Measurements from ENCODE around the gene MAS1.

The MAS1 gene

DNA sequence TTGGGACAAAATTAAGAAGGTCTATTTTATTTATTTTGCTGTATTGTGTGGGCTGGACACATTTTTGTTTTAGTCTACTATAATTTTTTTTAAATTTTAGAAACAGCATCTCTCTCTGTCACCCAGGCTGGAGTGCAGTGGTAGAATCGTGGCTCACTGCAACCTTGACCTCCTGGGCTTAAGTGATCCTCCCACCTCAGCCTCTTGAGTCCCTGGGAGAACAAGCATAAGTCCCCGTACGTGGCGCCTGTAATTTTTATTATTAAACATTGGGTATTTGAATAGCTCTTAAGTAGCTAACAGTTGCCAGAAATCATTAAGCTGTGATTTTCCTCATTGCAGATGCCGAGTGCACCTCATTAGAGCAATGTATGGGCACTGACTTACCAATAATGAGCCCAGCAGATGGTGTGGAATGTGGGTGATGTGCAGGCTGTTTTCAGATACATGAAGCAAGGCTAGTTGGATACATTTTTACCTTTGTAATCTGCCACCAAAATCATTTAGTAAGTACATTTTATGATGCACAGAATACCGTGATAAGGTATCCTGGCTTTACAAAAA, 10.3 kb upstream of the MAS1 start:
- no peak for DNase-seq

DNA sequence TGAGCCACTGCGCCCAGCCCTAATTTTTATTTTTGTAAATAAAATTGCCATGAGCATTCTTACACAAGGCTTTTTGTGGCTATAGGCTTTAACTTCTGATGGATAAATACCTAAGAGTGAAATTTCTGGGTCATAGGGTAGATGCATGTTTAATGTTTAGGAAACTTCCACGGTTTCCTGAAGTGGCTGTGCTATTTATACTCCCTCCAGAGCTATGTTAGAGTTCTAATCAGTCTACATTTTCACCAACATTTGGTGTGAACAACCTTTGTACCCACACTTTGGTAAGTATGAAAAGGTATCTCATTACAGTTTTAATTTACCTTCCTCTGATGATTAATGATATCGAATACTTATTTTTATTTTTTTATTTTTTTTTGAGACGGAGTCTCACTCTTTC, 6.1 kb upstream of the MAS1 start:
- DNase-seq: no peak

DNA sequence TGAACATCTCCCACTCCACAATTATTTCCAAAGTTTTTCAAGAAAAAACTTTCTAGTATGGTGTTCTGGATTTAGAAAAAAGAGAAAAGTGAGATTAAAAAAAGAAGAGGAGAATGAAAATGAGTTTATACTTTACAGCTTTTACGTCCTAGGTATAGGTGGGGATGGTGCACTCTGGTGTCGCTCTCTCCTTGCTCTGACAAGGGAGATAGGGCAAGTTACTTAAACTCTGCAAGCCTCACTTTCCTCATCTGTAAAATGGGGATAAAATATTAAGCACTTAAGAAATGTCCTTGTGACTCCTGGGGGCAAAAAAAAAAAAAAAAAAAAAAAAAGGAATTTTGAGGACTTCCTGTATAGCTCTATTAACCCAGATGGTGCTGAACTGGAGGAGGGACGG, 4.5 kb upstream of the MAS1 start:
- DNase-seq: no peak

DNA sequence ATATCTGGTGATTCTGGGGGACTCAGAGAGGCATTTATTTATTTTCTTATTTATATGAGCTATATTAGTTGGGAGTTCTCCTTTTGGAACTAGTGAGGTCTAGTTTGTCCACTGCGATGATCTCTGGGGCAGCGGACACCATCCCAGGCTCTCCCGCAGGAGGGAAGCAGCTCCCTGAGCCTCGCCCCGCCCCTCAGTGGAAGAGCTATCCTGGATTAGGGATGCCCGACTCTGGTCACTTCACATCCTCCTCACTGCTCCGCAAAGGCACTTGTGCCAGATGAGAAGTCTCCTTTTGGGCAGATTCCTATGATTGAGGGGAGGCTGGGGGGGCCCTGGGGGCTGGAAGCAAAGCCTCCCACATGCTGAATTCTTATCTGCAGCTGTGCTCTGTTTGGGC, 3.6 kb upstream of the MAS1 start:
- DNase-seq: no peak

DNA sequence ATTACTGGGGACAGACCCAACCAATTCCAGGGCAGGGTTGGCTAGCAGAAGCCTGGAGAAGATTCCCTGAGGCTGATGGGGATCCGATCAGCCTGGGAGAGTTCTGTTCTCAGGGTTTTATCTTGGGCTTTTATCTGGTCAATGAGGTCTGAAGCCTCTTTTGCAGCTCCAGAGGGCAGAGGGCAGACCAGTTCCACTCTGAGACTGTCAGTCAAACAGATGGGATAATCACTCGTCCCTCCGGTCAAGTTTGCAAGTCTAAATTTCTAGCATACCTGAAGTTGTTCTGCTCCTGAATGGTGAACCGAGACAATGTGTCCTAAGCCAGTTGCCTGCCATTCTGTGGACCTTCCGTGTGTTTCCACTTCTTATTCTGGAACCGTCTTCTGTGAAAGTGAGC, 3.0 kb upstream of the MAS1 start:
- DNase-seq: no peak

DNA sequence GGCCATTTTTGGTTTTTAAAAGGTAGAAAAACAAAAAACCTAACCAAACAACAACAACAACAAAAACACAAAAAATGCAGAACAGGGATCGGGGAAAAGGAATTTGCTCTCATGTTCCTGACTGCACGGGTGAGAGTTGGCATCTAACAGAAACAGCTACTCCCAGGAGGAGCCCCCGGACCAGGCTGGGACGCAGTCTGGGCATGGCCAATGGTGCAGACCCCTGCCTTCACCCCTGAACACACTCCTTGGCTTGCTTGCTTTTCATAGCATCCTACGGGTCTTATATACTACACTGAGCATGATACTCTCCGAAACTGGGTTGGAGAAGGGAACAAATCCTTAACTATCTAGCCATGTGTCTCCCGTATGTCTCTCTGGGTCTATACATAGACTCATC, 587 bp upstream of the MAS1 start:
- no peak for DNase-seq

DNA sequence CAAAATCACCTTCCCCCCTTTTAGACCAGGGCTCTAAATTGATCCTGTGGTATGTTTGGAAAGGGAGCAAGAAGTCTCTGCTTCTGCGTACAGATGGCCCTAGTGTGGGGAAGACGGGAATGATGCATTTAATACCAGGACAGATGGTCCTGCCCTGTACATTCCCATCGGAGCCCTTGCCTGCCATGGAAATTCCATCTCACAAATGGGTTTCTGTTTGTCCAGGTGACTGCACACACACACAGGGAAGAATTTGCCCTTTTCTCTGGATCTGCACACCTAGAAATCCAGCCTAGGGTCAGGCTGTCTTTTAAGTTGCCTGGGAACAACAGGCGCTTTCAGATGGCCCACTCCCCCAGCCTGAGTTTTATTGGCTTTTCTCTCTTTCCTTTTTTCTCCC, 1.3 kb downstream of the MAS1 start:
- no peak for DNase-seq

DNA sequence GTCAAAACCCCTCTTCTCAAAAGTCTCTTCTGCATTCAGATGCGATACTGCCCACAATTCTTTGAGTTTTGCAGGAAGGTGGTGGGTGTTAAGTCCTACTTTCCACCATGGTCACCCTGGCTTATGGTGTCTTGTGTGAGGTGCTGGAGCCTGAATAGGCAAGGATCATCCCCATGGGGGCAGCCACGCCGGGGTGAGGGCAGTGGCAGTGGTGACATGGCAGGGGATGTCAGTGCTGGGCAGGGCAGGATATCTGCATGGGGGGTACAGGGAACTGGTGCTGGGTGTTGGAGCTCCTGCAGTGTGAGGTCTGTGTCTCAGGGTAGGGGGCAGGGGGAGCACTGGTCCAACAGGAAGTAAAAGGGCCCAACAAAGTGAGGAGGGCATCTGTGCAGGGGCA, 2.3 kb downstream of the MAS1 start:
- DNase-seq: no peak

DNA sequence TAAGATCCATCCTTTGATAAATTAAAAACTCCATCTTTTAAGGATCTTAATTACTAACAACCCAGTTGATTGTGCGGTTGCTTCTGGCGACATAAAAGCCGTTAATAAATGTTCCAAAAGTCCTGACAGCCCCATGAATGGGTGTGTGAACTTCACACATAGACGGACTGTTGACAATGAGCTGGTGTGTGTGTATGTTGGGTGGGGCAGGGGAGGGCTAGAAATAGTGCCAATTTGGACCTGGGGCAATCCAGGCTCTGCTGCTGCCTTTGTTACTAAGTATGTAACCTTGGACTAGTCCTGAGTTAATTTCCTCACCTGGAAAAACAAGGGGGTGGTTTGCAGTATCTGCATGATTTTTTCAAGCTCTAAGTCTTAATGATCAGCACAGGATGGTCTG, 4.2 kb downstream of the MAS1 start:
- DNase-seq: no peak

DNA sequence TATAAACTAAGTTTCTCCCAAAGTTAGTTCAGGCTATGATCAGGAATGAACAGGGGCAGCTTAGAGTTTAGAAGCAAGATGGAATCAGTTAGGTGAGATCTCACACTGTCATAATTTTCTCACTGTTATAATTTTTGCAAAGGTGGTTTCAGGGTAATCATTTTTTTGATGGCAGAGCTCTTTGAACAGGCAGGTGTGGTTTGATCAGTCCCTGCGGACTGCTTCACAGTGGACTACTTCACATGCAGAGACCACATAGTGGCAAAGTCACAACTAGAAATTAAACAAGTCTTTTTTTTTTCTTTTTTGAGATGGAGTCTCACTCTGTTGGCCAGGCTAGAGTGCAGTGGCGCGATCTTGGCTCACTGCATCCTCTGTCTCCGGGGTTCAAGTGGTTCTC, 6.8 kb downstream of the MAS1 start:
- DNase-seq: no peak

DNA sequence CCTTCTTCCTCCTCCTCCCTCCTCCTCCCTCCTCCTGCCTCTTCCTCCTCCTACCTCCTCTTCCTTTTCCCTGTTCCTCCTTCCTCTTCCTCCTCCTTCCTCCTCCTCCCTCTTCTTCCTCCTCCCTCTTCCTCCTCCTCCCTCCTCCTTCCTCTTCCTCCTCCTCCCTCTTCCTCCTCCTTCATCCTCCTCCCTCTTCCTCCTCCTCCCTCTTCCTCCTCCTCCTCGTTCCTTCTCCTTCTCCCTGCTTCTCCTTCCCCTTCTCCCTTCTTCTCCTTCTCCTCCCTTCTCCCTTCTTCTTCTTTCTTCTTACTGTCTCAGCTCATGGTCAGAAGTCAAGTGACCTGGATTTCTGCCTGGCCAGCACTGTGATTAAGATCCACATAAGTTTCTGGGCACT, 7.7 kb downstream of the MAS1 start:
- no peak for DNase-seq

DNA sequence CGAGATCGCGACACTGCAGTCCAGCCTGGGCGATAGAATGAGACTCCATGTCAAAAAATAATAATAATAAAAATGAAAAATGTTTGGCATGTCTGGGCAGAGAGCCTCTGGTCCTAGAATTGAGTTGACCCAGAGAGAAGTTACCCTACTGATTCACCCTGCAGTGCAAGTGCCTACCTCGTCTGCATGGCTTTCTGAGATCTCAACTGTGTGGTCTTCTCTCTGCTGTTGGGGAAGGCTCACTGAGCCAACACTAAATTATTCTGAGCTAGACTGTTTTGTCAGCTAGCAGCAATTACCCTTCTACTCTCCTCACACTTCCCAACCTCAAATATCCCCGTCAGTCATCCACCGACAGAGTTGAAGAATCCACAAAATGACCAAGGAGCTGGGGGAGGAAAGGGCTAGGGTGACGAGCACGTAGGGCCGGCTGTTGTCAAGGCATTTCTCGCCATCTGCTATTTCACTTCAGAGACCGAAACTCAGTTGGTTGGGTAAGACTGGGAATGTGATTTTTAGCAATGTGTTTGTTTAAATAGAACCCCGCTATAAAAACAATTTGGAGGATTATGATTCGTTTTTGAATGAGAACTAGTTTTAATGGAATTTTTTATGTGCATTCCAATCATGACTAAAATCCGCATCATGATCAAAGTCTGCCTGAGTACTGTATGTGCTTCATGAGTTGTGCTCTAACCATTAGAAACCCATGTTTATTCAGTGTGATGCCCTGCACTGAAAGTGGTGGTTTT, 9.4 kb downstream of the MAS1 start:
- no peak for DNase-seq

DNA sequence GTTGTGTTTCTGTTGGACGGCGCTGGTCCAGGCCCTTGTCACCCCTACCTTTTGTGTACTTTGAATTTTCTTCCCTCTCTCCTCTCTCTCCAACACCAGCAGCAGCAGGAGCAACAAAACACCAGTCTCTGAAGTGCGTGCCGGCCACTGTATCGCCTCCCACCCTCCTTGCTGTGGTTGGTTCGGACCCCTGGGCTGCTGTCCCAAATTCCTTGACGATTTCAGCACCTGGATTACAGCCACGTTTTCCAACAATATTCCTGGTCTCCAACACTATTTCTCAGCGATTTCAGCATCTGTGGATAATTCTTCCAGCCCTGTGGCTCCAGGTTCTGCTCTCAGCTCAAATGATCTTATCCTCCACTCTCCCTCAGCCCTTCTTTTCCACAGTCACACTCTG, 11.8 kb downstream of the MAS1 start:
- DNase-seq: no peak

DNA sequence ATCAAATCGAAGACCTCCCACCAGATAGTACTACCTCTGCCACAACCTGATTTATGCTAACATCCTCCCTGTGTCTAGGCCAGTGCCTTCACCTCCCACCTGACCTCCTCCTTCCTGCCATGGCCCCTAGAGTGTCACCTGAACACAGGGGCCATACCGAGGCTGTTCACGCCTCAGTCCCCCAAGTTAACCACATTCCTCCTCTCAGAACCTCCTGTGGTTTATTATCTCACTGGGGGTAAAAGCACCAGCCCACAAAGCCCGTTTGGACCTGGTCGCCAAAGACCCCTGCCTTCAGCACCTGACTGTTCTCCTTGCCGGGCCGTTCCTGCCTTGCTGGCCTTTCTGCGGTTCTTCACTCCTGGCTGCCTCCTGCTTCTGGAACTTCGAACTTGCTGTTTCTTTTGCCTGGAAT, 13.7 kb downstream of the MAS1 start:
- no peak for DNase-seq

DNA sequence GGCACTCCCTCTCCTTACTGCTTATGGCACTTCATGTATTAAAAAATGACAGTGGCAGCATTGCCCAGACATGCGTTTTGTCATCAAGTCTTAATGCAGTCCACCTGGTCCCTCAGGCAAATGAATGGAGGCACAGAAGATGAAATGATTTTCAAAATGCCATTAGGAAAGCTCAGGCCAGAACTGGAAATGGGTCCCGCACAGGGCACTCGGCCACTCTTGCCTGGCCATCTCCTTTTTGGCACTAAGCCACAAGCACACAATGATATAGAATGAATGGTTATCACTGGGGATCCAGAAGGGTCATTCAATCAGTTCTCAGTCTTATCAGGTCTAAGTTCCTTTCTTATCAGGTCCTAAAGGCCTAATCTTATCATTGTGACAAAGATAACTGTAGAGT, 15.6 kb downstream of the MAS1 start:
- DNase-seq: no peak

DNA sequence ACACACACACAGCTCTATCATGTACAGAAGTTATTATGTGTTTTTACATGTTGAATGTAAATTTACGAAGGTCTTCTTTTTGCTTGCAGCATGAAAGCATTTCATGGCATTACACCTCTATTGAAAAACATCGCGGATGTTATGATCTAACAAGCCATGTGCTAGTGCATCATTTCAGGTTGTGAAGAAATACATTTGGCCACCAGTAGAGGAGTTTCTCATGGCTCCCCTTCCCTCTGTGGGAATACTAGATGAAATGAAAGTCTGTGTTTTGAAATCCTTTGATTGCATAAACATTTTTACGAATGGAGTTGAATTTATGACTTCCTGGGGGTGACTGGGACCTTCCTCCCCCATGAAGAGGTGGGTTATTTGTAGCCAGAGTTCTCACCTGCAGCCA, 17.7 kb downstream of the MAS1 start:
- no peak for DNase-seq

DNA sequence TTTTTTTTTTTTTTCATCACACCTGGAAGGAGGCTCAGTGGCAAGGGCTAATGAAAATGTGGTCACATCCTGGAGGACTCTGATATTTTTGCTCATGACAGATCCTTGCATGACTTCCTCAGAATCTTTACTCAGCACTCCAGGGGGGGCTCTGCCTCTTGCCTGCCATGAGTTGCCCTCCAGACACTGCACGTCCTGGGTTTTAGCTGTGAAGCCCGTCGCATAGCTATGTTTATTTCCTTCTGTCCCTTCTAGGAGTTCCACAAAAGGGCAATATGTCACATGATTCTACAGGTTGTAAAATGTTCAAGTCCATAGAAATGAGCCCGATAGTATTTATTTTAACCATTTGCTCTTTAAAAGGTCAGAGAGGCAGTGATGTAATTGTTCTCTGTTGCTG, 18.2 kb downstream of the MAS1 start:
- no peak for DNase-seq

DNA sequence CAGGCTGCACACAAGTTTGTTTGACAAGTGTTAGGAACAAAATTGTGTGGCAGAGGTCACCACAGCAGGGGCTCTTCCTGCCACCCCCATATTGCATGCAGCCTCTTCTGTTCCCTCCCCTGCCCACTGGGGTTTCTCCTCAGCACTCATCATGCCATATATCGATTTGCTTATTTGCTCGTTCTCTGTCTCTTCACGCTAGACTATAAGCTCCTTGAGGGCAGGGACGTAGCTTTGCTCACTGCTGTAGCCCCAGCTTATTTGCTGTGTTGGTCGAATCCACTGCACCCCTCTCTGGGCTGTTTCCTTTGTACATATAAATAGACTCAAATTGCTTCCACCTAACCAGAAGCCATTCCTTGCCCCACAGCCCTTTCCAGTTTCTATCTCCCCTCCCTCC, 19.6 kb downstream of the MAS1 start:
- no peak for DNase-seq

DNA sequence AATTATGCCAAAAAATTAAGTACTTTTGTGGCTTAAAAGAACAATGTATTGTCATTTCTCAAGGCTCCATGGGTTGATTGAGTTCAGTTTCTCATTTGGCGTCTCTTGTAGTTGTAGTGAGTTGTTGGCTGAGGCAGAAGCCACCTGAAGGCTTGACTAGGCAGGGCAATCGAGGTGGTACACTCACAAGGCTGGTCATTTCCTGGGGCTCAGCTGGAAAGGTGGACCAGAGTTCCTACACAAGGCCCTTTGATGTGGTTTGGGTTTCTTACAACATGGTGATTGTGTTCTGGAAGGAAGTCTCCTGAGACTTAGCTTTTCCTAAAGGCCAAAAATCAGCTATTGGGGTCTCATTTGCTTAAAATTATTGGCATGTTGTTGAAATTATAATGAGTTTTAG, 22.6 kb downstream of the MAS1 start:
- no peak for DNase-seq

DNA sequence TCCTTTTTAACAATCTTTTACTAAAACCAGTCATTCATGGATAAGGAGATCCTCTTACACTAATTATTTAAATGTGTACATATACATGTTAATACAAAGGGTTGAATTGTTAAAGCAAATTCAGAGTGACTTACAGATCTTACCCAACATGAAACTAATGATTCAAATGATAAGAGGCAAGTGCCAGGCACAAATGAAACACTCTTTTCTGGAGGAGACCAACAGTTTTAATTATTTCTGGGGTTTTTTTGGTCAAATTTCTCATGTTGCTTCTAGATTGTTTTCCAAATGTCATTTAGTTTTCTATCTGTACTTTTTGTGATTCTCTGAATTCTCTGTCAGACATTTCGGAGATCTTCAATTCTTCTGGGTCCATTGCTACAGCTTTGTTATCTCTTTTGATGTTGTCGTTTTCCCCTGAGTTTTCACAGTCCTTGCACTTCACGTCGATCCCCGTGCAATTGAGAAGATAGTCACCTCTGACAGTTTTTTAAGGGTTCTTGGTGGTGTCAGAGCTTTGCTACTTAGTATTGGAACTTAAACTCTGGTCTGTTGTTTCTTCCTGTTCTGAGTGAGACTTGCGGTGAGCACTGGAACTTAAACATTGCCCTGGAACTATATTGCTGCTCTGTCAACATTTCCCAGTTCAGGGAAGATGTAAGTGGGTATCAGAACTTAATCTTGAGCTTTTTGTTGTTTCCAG, 23.2 kb downstream of the MAS1 start:
- DNase-seq: no peak

DNA sequence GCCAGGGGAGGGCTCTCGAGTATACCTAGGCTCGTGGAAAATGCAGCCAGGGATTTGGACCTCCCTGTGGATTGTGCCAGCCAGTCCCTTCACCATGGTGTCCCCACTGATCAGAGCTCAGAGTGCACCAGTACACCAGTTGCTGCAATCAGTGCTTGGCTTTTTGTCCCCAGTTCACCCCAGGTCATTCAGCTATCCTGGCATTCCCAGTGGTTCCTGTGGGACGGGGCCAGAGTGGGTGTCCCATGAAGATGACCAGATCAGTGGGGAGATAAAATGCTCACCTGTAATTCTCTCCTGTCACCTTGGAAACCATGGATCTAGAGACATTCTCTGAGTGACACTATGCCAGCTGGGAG, 23.8 kb downstream of the MAS1 start:
- no peak for DNase-seq

DNA sequence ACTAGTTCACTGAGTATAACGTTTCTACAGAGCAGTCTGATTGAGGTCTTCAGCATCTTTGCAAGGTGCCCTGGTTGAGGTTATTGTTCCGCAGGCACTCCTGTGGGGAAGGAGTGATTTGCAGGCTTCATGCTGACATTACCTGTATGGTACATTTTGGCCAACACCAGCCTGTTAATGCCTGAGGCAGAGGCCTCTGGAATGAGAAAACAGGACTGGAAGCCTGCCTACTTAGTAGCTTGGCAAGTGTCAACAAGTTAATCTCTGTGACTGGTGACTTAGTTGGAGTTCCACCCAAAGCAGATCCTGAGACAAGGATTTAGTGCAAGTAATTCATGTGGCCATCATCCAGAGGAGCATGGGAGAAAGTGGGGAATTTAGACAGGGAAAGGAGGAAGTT, 24.6 kb downstream of the MAS1 start:
- DNase-seq: no peak

DNA sequence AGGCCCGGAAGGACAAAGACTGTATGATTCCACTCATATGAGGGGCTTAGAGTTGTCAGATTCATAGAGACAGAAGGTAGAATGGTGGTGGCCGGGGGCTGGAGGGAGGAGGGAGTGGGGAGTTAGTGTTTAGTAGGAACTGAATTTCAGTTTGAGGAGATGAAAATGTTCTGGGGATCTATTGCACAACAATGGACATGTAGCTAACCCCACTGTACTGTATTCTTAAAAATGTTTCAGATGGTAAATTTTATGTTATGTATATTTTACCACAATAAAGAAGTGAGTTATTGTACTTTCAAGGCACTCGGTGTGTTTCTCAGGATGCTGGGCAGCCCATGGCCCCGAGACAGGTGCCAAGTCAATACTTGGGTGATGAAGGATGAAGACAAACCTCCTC, 25.4 kb downstream of the MAS1 start:
- no peak for DNase-seq

DNA sequence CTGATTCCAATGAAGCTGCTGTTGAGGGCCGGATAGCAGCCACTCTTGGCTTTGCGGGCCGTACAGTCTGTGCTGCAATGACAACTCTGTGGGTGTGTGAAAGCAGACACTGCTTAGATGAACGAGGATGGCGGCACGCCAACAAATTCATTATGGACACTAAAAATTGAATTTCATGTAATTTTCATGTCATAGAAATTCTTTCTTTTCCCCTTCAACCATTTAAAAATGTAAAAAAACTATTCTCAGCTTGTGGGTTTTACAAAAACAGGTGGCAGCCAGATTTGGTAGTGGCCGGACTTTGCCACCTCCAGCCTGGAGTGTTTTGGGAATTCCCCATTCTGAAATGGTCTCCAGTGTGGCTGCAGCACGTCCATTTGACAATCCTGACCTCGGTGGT, 26.0 kb downstream of the MAS1 start:
- no peak for DNase-seq

DNA sequence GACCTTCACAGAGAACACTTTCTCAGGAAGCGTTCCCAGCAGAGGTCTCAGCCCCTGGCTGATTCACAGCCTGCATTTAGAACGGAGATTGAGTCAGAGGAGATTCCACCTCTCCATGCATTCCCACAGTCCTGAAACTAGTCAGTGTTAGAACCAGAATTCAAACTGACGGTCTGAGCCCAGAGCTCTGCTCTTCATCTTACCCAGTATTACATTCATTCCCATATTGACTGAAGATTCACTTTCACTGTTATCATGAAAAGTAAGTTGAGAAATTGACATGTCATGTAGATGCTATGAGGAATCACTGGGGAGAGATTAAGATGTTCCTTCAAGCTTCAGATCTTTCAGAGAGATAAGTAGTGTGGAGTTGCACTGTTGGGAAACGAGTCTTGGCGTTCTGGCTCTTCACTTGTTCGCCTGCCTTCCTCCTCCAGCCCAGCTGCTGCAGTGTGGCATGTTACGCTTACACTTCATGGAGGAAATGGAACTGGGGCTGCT, 28.3 kb downstream of the MAS1 start:
- no peak for DNase-seq
